NCI-H2171 treated with DMSO at 0.1 percent for 48 hours (cell line): ENCODE data around the gene KRT35.

Experiments
- DNase-seq: peaks from one replicate; lab custom pipeline; 2025; lab: John Stamatoyannopoulos, UW

KRT35 gene

DNA sequence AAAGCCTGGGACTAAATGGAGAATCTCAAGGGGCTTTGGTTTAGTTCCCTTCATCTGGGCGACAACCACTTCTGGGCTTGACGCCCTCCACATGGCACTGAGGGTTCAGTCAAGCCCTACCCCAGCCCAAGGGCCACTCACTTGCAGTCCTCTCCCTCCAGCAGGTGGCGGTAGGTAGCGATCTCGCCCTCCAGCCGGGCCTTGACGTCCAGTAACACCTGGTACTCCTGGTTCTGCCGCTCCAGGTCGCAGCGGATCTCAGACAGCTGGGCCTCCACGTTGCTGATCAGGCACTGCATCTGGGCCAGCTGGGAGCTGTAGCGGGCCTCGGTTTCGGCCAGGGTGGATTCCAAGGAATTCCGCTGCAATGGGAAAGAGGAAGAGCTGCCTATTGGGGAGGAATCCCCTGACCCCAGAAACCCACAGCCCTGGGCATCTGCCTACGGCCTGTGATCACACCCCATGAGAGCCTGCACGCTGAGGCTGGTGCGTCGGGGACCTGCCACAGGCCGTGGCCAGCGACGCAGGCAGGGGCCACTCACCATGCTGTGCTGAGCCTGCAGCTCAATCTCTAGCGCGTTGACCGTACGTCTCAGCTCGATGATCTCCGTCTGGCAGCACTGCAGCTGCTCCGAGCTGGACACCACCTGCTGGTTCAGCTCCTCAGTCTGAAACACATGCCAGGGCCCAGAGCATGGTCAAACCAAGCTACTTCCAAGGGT, 6.0 kb upstream of the KRT35 start:
- no peak for DNase-seq

DNA sequence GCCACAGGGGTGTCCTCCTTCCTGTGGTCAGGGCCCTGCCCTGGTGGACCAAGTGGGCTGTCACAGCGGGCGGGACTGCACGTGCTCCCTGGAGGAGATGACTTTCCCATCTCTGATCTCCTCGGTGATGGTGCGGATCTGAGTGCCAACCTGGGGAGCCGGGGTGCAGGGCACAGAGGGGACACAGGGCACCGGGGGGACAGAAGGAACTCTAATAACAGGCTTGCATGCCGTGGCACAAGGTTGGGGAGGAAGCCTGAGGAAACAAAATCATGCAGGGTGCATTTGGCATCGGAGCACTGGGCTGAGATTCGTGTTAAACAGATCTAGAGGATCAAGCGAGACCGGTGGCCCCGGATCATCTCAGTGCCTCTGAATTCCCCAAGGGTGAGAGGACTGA, 5.4 kb upstream of the KRT35 start:
- DNase-seq = no peak

DNA sequence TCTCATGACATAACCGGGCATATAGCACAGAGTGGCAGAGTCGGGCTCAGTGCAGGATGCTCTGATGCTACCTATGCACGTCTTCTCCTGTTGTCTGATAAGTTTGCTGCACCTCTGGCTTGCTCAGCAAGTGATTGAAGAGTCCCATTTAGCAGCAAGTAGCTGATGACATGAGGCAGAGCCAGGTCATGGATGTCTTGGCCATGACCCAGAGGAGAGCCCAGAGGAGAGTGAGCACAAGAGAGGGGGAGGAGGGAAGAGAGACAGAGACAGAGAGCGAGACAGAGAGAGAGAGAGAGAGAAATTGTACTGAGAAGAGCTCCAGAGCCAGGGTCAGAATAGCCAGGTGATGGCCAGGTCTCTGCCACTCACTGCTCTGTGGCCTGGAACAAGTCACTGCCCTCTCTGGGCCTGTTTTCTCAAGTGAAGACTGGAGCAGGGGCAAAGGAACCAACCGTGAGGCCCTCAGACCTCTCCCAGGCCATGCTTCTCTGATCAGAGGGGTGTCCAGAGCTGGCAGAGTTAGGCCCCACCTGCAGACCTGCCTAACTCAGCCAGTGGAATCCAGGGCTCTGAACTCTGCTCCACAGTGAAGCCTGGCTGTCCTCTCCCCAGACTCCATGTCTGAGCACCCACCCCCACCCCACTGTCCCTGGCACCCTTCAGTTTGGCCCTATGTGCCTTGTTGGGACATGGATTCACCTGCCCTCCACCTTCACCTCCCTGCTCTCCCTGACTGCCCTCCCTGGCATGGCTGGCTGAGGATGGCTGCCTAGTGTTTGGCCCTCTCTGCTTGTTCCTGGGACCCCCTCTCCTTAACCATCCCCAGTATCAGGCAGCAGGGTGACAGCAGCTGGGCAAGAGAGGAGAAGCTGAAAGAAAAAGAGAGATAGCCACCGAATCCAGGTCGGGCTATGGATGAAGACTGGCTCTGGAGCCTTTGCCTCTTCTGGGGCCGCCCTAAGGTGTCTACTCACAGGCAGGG, 4.3 kb upstream of the KRT35 start:
- no peak for DNase-seq

DNA sequence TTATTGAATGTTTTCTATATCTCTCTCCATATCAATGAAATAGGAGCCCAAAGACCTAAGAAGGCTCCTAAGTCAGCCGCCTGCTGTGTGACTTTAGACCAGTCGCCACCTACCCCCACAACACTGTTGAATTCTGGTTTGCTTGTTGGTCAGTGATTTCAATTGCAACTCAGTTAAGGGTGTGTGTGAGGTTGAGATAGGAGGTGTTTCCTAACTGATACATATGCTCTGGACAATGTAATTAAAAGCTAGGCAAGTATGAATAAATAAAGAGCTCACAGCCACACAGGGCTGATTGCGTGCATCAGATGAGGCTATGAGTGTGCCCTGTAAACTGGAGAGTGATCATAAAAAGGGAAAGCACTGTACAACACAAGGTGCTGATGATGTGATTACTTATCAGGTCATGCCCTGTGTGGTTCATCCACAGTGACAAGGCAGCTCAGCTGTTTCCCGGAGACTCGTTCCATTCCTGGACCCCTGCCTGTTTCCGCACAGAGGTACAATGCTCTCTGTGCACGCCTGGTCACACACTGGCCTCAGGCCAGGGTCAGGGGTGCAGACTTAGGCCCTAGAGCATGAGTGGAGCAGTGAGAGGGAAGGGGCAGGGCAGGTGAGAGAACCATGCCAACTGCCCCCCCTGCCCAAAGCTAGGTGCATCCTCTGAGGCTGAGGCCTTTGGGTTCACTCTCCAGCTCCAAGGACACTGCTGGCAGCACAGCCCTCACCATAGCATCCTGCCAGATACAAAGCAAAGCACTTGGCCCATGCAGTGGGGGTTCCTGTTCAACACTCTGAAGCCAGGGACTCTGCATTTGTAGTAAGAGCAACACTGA, 3.3 kb upstream of the KRT35 start:
- no peak for DNase-seq

DNA sequence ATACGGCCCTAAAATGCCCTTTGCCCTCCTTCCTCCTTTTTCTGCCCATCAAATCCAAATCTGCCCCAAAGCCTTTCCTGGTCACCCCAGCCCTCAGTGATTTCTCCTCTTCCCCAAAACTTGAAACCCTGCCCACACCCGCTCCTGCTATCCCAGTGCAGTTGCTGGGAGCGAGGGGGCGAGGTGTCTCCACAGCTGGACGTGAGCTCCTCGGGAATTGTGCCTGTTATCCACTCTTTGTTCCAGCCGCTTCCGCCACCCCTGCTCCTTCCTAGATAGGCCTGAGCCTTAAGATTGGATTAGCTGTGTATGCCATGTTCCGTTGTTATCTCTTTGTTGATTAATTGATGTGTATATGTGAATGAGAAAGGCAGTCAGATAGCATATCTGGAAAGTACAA, 2.6 kb upstream of the KRT35 start:
- DNase-seq = no peak

DNA sequence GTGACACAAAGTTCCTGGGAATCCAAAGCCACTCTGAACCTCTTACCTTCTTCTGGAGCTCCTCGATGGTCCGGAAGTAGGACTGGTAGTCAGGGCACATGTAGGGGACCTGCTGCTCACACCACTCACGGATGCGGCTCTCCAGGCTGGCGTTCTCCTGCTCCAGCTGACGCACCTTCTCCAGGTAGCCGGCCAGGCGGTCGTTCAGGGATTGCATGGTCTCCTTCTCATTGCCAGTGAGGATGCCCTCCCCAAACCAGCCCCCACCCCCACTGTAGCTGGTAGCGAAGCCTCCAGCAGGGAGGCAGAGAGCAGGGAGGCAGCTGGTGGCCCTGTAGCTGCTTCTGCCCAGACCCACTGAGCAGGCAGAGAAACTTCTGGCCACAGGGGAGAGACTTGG, 370 bp downstream of the KRT35 start:
- DNase-seq = no peak

DNA sequence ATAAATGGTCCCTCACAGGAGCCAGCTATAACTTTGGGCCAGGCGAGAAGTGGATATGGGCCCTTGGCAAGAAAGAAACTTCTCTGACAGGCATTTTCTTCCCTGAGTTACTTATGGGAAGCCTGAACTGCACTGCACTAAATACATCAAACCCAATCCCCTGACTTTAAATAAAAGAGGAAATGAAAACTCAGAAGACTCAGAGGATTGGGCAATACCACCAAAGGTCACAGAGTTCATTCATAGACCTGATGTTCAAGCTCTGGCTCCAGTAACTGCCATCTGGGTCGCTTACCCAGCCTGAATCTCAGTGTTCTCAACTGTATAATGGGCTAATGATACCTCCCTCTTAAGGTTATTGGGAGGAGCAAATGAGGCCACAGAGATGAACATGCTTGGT, 815 bp downstream of the KRT35 start:
- DNase-seq = no peak

DNA sequence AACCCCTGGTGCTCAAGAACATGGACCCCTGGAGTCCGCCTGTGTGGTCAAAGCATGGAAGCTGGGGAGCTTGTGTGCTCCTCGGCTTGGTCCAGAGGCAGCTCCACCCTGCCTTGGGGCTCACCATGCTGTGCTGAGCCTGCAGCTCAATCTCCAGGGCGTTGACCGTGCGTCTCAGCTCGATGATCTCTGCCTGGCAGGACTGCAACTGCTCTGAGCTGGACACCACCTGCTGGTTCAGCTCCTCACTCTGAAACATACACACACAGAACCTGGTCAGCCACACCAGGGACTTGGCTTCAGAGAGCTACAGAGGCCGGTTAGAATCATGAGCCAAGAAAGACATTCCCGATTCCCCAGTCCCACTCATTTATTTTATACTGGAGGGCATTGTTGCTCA, 2.7 kb downstream of the KRT35 start:
- DNase-seq = no peak

DNA sequence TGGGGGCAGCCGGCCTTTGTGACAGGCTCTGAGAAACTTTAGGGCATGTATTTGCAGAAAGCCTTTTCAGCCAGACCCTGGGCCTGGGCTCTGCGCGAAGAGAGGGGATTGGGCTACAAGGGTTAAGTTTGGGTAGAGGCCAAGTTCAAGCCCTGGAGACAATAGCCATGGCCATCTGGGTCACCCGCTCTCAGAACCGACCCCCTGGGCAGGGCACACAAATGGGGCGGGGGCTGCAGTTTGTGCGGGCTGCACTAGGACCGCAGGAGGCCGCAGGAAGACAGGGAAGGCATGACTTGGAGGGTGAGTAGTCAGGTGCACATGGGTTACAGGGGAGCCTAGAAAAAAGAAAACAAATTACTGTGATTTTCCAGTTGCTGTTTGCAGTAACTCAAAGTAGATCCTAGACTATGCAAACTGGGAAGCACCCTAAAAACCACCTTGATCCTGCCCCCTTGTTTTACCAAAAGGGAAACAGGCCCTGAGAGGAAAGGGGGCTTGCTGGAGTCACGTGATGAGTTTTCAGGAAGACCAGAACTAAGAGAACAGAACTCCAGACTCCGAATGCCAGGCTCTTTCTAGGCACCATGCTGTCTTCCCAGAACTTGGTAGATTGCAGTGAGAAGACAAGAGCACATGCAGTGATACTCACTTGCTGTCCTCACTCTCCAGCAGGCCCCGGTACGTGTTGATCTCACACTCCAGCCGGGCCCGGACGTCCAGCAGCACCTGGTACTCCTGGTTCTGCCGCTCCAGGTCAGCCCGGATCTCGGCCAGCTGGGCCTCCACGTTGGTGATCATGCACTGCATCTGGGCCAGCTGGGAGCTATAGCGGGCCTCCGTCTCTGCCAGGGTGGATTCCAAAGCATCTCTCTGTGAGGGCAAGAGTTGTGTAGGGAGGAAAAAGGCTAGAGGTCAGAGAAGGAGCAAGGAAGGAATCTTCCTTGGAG, 3.8 kb downstream of the KRT35 start:
- DNase-seq = no peak

DNA sequence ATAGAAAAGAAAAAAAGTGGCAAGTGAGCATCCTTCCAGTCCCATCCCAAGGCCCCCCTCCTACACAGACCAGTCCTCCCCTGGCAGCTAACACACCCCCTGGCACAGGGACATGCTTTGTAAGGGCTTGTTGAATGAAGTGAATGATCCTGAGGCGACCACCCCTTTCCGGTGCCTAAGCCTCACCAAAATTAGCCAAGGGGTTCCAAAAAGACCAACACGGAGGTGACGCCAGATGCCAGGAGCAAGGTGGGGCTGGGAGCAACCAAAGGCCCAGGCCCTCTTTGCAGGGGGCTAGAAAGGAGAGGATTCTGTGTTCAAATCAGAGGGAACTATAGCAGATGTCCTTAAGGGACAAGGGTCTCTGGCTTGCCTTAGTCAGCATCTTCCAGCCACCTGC, 5.5 kb downstream of the KRT35 start:
- DNase-seq = no peak

DNA sequence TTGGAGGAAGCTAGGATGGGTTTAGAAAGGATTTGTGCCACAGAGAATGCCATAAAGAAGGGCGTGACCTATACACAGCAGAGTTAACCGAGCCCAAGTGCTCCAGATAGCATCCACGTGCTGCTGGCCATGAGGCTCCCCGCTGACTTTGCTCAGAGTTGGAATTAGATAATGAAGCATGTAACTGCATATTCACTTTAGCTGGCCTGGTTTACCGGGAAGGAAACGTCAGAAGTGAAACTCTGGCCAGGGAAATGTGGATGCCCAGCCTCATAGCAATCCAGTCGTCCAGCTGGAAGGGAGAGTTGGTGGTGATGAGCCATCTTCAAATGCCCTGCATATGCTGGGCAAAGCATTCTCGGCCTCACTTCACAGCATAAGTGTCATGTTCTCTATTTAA, 6.1 kb downstream of the KRT35 start:
- no peak for DNase-seq

DNA sequence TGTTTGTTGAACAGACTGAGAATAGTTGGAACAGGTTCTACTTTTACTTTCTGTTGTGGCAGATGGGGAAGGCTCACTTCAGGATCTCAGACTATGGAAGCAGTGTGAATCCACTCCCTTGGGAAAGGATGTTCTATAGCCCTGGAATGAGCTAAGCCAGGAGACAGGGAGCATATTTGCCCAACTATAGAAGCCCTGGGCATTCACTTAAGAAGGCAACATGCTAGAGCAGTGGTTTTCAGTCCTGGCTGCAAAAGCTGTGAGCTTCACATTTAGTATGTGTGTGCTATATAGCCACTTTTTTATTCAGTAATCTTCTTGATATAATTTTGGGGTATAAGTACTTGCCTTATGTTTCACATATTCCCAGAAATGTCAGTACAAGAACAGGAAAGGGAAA, 12.6 kb downstream of the KRT35 start:
- DNase-seq = no peak

DNA sequence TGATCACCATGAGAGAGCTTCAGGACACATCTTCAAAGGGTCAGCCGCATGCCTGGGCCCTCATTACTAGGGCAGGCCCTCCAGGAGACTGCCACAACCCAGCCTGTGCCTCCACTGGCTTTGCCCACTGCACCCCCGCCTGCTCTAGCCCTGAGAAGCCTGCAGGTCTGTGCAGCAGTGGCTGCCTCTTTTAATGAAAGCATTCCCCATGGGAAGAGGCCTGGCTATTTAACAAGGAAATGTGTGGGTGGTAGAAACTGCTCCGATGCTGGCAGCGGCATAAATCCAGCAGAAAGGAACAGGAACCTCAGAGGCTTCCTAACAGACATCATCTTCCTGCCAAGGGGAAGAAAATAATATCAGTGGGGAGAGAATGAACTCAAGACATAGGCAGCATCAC, 13.4 kb downstream of the KRT35 start:
- DNase-seq = no peak

DNA sequence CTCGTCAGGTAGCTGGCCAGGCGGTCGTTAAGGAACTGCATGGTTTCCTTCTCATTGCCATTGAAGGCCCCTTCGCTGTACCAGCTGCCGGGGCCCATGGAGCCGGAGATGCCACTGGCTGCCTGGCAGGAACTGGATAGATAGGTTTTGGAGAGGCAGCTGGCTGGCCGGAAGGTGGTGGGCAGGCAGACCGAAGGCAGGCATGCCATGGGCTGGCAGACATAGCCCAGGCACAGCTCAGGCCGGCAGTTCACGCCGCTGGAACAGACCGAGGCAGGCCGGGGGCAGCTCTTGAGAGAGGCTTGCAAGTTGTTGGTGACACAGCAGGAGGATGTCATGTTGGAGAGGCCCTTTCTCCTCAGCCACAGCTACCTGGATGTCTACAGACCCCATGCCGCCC, 14.0 kb downstream of the KRT35 start, which contains the start of gene KRT32:
Gene KRT32, minus strand, starts transcription at position 399 of the 400 bp plus-strand sequence. Its CDS starts 61 bp downstream, at position 338.
- no peak for DNase-seq

DNA sequence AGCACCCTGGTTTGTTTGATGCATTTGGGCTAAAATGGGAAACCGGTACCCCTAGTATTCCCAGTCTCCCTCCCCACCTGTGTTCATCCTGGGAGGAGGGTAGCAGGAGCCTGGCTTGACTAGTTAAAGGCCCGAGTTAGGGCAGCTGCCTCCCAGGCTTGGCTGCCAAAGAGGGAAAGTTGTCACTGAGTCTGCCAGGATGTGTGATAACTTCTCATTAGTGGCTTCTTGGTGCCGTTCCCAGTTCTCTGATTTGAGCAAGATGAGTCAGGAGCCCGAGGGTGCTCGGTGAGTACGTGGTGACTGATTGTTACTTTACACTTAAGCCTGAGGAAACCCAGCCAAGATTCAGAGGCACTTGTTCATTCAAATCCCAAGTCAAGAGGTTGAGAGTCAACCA, 16.3 kb downstream of the KRT35 start:
- no peak for DNase-seq

DNA sequence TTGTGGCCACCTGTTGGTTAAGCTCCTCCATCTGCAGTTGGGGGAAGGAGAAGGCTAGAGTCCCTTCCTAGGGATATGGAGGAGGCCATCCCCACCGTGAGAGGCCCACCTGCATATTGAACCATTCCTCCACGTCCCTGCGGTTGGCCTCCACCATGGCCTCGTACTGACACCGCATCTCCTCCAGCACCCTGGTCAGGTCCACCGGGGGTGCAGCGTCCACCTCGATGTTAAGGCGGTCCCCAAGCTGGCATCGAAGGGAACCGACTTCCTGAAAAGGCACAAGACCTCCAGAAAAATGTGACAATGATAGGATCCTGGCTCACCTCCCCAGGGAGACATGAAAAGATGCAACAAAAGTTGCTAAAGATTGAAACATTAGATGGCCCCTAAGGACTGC, 16.8 kb downstream of the KRT35 start:
- DNase-seq = no peak

DNA sequence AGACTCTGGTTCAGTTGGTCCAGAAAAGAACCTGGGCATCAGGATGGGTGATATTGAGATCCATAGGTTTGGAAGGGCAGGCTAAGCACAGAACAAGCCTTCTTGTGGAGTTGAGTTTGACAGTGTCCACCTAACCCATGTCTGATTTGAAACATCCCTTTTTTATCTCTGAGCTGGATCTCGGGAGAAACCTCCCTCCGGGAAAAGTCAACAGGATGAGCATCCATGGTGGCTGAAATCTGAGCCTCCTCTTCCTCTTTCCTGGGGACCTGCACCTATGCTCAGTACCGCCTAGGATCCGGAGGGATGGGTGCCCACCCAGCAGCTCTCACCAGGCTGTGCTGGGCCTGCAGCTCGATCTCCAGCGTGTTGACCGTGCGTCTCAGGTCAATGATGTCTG, 17.2 kb downstream of the KRT35 start:
- no peak for DNase-seq

DNA sequence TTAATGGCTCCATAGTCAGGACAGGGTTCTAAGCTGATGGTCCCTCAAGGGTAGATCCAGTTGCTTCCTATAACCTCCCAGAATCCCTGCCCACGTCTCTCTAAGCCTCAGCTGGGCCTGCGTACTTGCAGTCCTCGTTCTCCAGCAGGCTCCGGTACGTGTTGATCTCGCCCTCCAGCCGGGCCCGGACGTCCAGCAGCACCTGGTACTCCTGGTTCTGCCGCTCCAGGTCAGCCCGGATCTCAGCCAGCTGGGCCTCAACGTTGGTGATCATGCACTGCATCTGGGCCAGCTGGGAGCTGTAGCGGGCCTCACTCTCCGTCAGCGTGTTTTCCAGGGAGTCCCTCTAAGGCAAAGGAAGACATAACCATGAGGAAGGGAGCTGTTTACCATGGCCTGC, 18.2 kb downstream of the KRT35 start:
- no peak for DNase-seq

DNA sequence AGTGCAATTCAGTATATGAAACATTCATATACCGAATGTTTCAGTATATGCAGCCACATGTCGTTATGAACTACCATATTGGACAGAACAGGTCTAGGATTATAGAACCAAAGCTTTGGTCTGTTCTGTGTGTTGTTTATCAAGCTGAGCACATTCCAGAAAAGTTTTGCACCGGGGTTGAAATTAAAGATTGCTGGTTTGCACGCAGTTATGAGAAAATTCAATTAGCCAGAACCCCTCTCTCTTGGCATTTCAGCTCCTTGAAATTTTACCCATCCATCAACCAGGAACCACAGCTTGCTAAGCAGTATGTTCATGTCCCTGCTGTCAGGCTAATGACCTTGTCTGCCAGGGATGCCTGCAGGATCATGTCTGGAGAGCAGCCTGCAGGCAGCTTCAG, 23.3 kb downstream of the KRT35 start:
- DNase-seq = no peak

DNA sequence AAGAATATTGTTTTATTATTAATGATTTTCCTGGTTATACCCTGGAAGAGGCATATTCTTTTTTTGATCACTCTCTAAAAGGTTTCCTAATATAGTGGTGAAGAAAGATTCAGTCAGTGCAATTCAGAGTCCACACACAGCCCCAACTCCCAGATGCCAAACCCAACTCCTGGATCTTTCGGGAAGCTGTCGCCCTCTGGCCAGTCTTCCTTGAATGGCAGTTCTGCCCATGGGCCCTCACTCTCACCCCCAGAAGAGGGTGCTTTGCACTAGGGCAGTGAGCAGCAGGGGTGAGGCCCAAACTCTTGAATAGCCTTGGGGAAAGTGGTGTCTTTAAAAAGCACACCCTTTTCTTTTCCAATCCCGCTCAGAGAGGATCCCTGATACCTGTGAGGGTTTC, 24.7 kb downstream of the KRT35 start:
- no peak for DNase-seq

DNA sequence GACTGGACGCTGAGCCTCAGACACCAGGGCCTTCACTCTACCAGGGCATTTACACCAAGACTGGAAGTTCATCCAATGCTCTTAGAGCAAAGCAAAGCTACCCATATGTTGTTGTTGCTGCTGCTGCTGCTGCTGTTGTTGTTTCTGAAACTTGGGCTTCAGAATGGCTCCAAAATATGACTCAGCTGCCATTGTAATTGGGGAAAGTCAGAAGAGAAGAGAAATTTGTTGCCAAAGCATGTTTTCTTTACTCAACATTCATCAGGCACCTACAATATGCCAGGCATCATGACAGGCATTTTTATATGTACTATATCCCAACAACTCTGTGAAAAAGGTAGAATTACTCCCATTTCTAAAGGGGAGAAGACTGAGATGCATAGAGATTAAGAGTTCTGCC, 25.7 kb downstream of the KRT35 start:
- DNase-seq = no peak
